Measurements from ENCODE around the gene CLEC19A.

CLEC19A gene

GRCh38 chr16:19330841-19331397 is 45.4 kb downstream of the CLEC19A start:
- Mint-ChIP-seq H3K27ac (no peak overlapping the region), H3K36me3 (ENCODE audit: low read depth) (no peaks in the 10 kb centered on the region), H3K4me1 (no peaks in the 10 kb centered on the region), H3K27me3 (ENCODE audit: low read depth, poor library complexity) (peaks cover 5% of the 10 kb centered on the region), H3K9me3 (peaks cover 4% of the 10 kb centered on the region), H3K4me3 (no peak overlapping the region)
- DNase-seq = no peak
- no peak for TF ChIP-seq CTCF (IDR thresholded peaks at IDR 0.05)

- TF ChIP-seq CTCF (IDR thresholded peaks at IDR 0.05) = no peak
- H3K36me3 Mint-ChIP-seq (ENCODE audit: low read depth) = no peaks in the 10 kb centered on the region
- no peak overlapping the region for H3K27ac Mint-ChIP-seq
- H3K27me3 Mint-ChIP-seq (ENCODE audit: low read depth, poor library complexity) = peaks cover 5% of the 10 kb centered on the region
- no peak overlapping the region for H3K4me3 Mint-ChIP-seq
- peaks cover 4% of the 10 kb centered on the region for H3K9me3 Mint-ChIP-seq
- no peaks in the 10 kb centered on the region for H3K4me1 Mint-ChIP-seq
- no peak for DNase-seq
Measured at GRCh38 chr16:19331794-19332193, 46.3 kb downstream of the CLEC19A start.

- peaks cover 13% of the 10 kb centered on the region for H3K27me3 Mint-ChIP-seq (ENCODE audit: low read depth, poor library complexity)
- H3K27ac Mint-ChIP-seq = no peak overlapping the region
- peaks cover 8% of the 10 kb centered on the region for H3K9me3 Mint-ChIP-seq
- no peak overlapping the region for H3K4me3 Mint-ChIP-seq
- no peaks in the 10 kb centered on the region for H3K36me3 Mint-ChIP-seq (ENCODE audit: low read depth)
- no peaks in the 10 kb centered on the region for H3K4me1 Mint-ChIP-seq
- DNase-seq = no peak
- TF ChIP-seq CTCF (IDR thresholded peaks at IDR 0.05) = no peak
Measured at GRCh38 chr16:19338335-19338734, 52.8 kb downstream of the CLEC19A start.

GRCh38 chr16:19344224-19344801 is 58.8 kb downstream of the CLEC19A start:
- peaks cover 11% of the 10 kb centered on the region for H3K9me3 Mint-ChIP-seq
- H3K27ac Mint-ChIP-seq = no peak overlapping the region
- no peak for TF ChIP-seq CTCF (IDR thresholded peaks at IDR 0.05)
- H3K36me3 Mint-ChIP-seq (ENCODE audit: low read depth) = no peaks in the 10 kb centered on the region
- peaks cover 5% of the 10 kb centered on the region for H3K27me3 Mint-ChIP-seq (ENCODE audit: low read depth, poor library complexity)
- no peak for DNase-seq
- no peak overlapping the region for H3K4me3 Mint-ChIP-seq
- peaks cover 20% of the 10 kb centered on the region for H3K4me1 Mint-ChIP-seq

- Mint-ChIP-seq H3K9me3 (peaks cover 11% of the 10 kb centered on the region), H3K27me3 (ENCODE audit: low read depth, poor library complexity) (peaks cover 7% of the 10 kb centered on the region), H3K4me3 (no peak overlapping the region), H3K4me1 (peaks cover 20% of the 10 kb centered on the region), H3K36me3 (ENCODE audit: low read depth) (no peaks in the 10 kb centered on the region), H3K27ac (no peak overlapping the region)
- no peak for DNase-seq
- TF ChIP-seq CTCF (IDR thresholded peaks at IDR 0.05) = no peak
Measured at GRCh38 chr16:19344980-19345379, 59.4 kb downstream of the CLEC19A start.

GRCh38 chr16:19346335-19346922 is 60.9 kb downstream of the CLEC19A start:
- DNase-seq = no peak
- no peak overlapping the region for H3K4me3 Mint-ChIP-seq
- H3K4me1 Mint-ChIP-seq = peaks cover 20% of the 10 kb centered on the region
- peaks cover 10% of the 10 kb centered on the region for H3K9me3 Mint-ChIP-seq
- H3K27me3 Mint-ChIP-seq (ENCODE audit: low read depth, poor library complexity) = peaks cover 5% of the 10 kb centered on the region
- no peak for TF ChIP-seq CTCF (IDR thresholded peaks at IDR 0.05)
- H3K27ac Mint-ChIP-seq = no peak overlapping the region
- no peaks in the 10 kb centered on the region for H3K36me3 Mint-ChIP-seq (ENCODE audit: low read depth)
